Endodermal cell (in vitro differentiated cells): Measurements from ENCODE around the gene ATP1A1. TPM values are rescaled to one million over a fixed set of nuclear protein-coding genes. Genes with fewer than 3 reads are reported as not detected.

Experiments
- DNase-seq: peaks from one replicate; pipeline ENCODE4 v3.0.0-alpha.2; 2017
- H3K27ac ChIP-seq: 2 replicates; pipeline ENCODE4 v1.5.1; 2013; ENCODE audit warnings: mild to moderate bottlenecking, low read depth, low read length, moderate library complexity
- H3K27me3 ChIP-seq: 2 replicates; pipeline ENCODE4 v1.6.1; 2013; ENCODE audit warnings: mild to moderate bottlenecking, low read length, moderate library complexity; ENCODE audit not compliant: insufficient read depth, control insufficient read depth, poor library complexity, severe bottlenecking
- H3K36me3 ChIP-seq: 2 replicates; pipeline ENCODE4 v1.7.0; 2013; ENCODE audit warnings: mild to moderate bottlenecking, low read length, moderate library complexity; ENCODE audit not compliant: control insufficient read depth, insufficient read depth
- H3K4me1 ChIP-seq: one replicate; pipeline ENCODE4 v1.7.0; 2013; ENCODE audit warnings: low read length; ENCODE audit not compliant: control insufficient read depth, insufficient read depth
- H3K4me3 ChIP-seq: 2 replicates; pipeline ENCODE4 v1.5.1; 2013; ENCODE audit warnings: mild to moderate bottlenecking, low read length, moderate library complexity
- H3K9ac ChIP-seq: 2 replicates; pipeline ENCODE4 v1.6.1; 2013; ENCODE audit warnings: mild to moderate bottlenecking, low read length, moderate library complexity; ENCODE audit not compliant: poor library complexity, severe bottlenecking; ENCODE audit errors: extremely low read depth
- H3K9me3 ChIP-seq: 2 replicates; pipeline ENCODE4 v1.6.1; 2013; ENCODE audit warnings: mild to moderate bottlenecking, low read length, moderate library complexity; ENCODE audit not compliant: control insufficient read depth
- H3K27ac Mint-ChIP-seq: 2 replicates; pipeline ENCODE4 v1.8.0; 2020; ENCODE audit warnings: mixed read lengths
- H3K27me3 Mint-ChIP-seq: 2 replicates; pipeline ENCODE4 v1.8.0; 2021; ENCODE audit warnings: mild to moderate bottlenecking, mixed read lengths; ENCODE audit not compliant: insufficient read depth
- H3K36me3 Mint-ChIP-seq: 2 replicates; pipeline ENCODE4 v1.8.0; 2020; ENCODE audit warnings: low read depth, mixed read lengths
- H3K4me1 Mint-ChIP-seq: 2 replicates; pipeline ENCODE4 v1.8.0; 2020; ENCODE audit warnings: mixed read lengths
- H3K4me3 Mint-ChIP-seq: 2 replicates; pipeline ENCODE4 v1.8.0; 2020; ENCODE audit warnings: mild to moderate bottlenecking, moderate library complexity, mixed read lengths
- H3K9me3 Mint-ChIP-seq: 2 replicates; pipeline ENCODE4 v1.8.0; 2020; ENCODE audit warnings: mild to moderate bottlenecking, mixed read lengths
- CTCF ChIP-seq: fragments of 200-600 bp; sonication (generic); conservative IDR thresholded peaks from 2 replicates; pipeline ENCODE4 v1.5.0; 2021; ENCODE audit warnings: antibody characterized with exemption, mild to moderate bottlenecking
- WGBS, 2 experiments: methylation state at CpG; one replicate each; pipeline versions ENCODE4 v1.1.5 to v1.1.7; 2013; ENCODE audit warnings: missing lambda C conversion rate in 2 of 2, mixed read lengths in 1 of 2; ENCODE audit not compliant: insufficient coverage in 1 of 2, insufficient read length in 1 of 2; 5-methylcytosine and 5-hydroxymethylcytosine counted together
- total RNA-seq, 2 donors: library from RNA; stranded (reverse); fragmentation: NEBNext Ultra II Directional in 1 of 2; extraction: Animal tissue kit (Norgen Biotek cat#: 25700) in 1 of 2; gene quantifications; 2 replicates in 1 of 2; 3 replicates in 1 of 2; pipeline ENCODE4 v1.2.1, GENCODE V29; 2021

Gene ATP1A1
- total RNA-seq, 2 donors from 2014 or later, result 359 to 398 TPM

- Mint-ChIP-seq H3K27me3 (peaks cover 9% of the 10 kb centered on the region), H3K4me3 (no peak overlapping the region), H3K36me3 (no peaks in the 10 kb centered on the region), H3K27ac (no peak overlapping the region), H3K9me3 (no peaks in the 10 kb centered on the region), H3K4me1 (peaks cover 13% of the 10 kb centered on the region)
- H3K36me3 ChIP-seq, result no peaks in the 10 kb centered on the region
- 95% methylated on average over 3 of the region's 3 CpGs; no CpG with 5 or more reads in 1 of the 2 experiments for WGBS, 2 experiments
- H3K4me1 ChIP-seq, result peaks cover 21% of the 10 kb centered on the region
- H3K27ac ChIP-seq, result no peak overlapping the region
- no peak overlapping the region for H3K4me3 ChIP-seq
- H3K27me3 ChIP-seq, result no peaks in the 10 kb centered on the region
- H3K9me3 ChIP-seq, result no peaks in the 10 kb centered on the region
- no peak for DNase-seq
- no peak overlapping the region for H3K9ac ChIP-seq
- no peak for TF ChIP-seq CTCF
Observed at GRCh38 chr1:116446686-116447085, 73.6 kb downstream of the ATP1A1 start.

- no peak overlapping the region for H3K4me3 Mint-ChIP-seq
Observed at GRCh38 chr1:116448785-116449385, 75.8 kb downstream of the ATP1A1 start.

GRCh38 chr1:116449578-116449977 is 76.5 kb downstream of the ATP1A1 start:
- Mint-ChIP-seq H3K4me3 (no peak overlapping the region), H3K4me1 (peaks cover 29% of the 10 kb centered on the region), H3K36me3 (no peaks in the 10 kb centered on the region), H3K27me3 (peaks cover 5% of the 10 kb centered on the region), H3K9me3 (no peaks in the 10 kb centered on the region), H3K27ac (no peak overlapping the region)
- no peak overlapping the region for H3K4me3 ChIP-seq
- peaks cover 32% of the 10 kb centered on the region for H3K4me1 ChIP-seq
- DNase-seq, result no peak
- H3K27ac ChIP-seq, result no peak overlapping the region
- no peaks in the 10 kb centered on the region for H3K36me3 ChIP-seq
- H3K27me3 ChIP-seq, result no peaks in the 10 kb centered on the region
- no peak for TF ChIP-seq CTCF
- no peaks in the 10 kb centered on the region for H3K9me3 ChIP-seq
- H3K9ac ChIP-seq, result no peak overlapping the region

More at GRCh38 chr1:116448785-116449385, 75.8 kb downstream of the ATP1A1 start:
- 73 to 85% methylated on average over 7 of the region's 7 CpGs for WGBS, 2 experiments
- no peaks in the 10 kb centered on the region for H3K36me3 Mint-ChIP-seq
- H3K36me3 ChIP-seq, result no peaks in the 10 kb centered on the region
- DNase-seq, result no peak
- H3K4me1 Mint-ChIP-seq, result peaks cover 22% of the 10 kb centered on the region
- no peak overlapping the region for H3K27ac Mint-ChIP-seq
- no peak for TF ChIP-seq CTCF
- H3K27me3 Mint-ChIP-seq, result peaks cover 7% of the 10 kb centered on the region
- no peak overlapping the region for H3K9ac ChIP-seq
- H3K27ac ChIP-seq, result no peak overlapping the region
- no peaks in the 10 kb centered on the region for H3K9me3 Mint-ChIP-seq
- H3K4me3 ChIP-seq, result peak overlapping the region; percentile 4
- peaks cover 28% of the 10 kb centered on the region for H3K4me1 ChIP-seq
- H3K9me3 ChIP-seq, result no peaks in the 10 kb centered on the region
- H3K27me3 ChIP-seq, result no peaks in the 10 kb centered on the region
